ENCODE data around the gene DET1. TPM values are rescaled to one million over a fixed set of nuclear protein-coding genes. Genes with fewer than 3 reads are reported as not detected.

The DET1 gene
- total and polyA plus RNA-seq, 11 donors: 3.2 to 12.4 (median 7.2) TPM

- Histone ChIP-seq H3K4me1 (peaks cover 0 to 13% (median 0%) of the 10 kb centered on the region in 12 donors), H3K36me3 (peaks cover 0 to 97% (median 50%) of the 10 kb centered on the region in 9 donors), H3K27ac (peak overlapping the region in 3 of 12 donors; percentile 5 to 55 (median 13)), H3K9me3 (no peaks in the 10 kb centered on the region), H3K27me3 (no peaks in the 10 kb centered on the region), H3K4me3 (no peak overlapping the region)
- no peak for TF ChIP-seq POLR2A (IDR thresholded peaks at IDR 0.05)
- TF ChIP-seq, protein P1, sequence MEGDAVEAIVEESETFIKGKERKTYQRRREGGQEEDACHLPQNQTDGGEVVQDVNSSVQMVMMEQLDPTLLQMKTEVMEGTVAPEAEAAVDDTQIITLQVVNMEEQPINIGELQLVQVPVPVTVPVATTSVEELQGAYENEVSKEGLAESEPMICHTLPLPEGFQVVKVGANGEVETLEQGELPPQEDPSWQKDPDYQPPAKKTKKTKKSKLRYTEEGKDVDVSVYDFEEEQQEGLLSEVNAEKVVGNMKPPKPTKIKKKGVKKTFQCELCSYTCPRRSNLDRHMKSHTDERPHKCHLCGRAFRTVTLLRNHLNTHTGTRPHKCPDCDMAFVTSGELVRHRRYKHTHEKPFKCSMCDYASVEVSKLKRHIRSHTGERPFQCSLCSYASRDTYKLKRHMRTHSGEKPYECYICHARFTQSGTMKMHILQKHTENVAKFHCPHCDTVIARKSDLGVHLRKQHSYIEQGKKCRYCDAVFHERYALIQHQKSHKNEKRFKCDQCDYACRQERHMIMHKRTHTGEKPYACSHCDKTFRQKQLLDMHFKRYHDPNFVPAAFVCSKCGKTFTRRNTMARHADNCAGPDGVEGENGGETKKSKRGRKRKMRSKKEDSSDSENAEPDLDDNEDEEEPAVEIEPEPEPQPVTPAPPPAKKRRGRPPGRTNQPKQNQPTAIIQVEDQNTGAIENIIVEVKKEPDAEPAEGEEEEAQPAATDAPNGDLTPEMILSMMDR (IDR thresholded peaks at IDR 0.05): no peak
- intact Hi-C loops (cut with DNase I): no loop called here
- ATAC-seq (peak in 3 of 4 donors; percentile 47 to 73 (median 50)), DNase-seq (no peak)
Measured at GRCh38 chr15:88506628-88507027, 39.9 kb downstream of the DET1 start.

DNA sequence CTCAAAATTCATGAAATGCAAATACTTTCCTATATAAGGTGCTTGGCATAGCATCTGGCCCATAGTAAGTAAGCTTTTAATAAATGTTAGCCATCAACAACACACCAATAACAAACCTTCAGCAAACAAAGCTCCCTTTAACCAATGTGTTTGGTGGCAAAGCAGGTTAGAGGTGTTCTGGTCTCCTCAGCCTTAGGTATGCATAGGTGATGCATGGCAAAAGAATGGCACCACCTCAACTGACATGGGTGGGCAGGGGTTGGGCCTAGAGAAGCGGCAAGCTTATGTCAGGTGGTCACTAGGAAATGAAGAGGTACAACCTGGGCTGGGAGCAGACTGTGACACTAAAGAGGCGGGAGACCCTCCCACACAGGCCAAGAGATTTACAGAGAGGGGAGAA, 40.8 kb downstream of the DET1 start:
- no peak for ATAC-seq

DNA sequence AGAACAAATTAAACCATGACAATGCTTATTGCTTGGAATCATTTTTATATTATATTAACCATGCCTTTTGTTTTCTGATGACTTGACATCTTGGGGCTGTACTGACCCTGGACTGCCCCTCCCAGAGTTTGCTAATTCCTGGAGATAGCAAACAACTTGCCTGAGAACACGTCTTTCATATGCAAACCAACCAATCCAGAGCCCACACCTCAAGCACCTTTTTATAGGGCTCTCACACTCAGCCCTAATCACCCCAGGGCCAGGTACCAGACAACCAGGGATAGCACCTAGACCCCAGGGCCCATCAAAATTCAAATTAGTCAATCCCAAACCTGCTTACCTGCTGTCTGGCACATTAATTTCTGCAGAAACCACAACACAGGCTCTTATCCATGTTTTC, 42.0 kb downstream of the DET1 start:
- ATAC-seq: no peak
- Histone ChIP-seq H3K36me3 (peaks cover 0 to 77% (median 35%) of the 10 kb centered on the region in 9 donors), H3K4me3 (no peak overlapping the region), H3K9me3 (no peaks in the 10 kb centered on the region), H3K4me1 (peaks cover 0 to 15% (median 0%) of the 10 kb centered on the region in 12 donors), H3K27ac (no peak overlapping the region), H3K27me3 (no peaks in the 10 kb centered on the region)
- TF ChIP-seq, protein P1 (IDR thresholded peaks at IDR 0.05): no peak
- TF ChIP-seq POLR2A (IDR thresholded peaks at IDR 0.05): no peak
- no peak for DNase-seq
- WGBS, 4 donors: 85 to 100% (median 95%) methylated on average over 1 of the region's 1 CpG
- intact Hi-C loops (cut with DNase I): no loop called here

More for the DNA sequence above, 40.8 kb downstream of the DET1 start:
- no peak for DNase-seq
- Histone ChIP-seq H3K9me3 (no peaks in the 10 kb centered on the region), H3K27ac (no peak overlapping the region), H3K4me1 (peaks cover 0 to 13% (median 0%) of the 10 kb centered on the region in 12 donors), H3K4me3 (no peak overlapping the region), H3K36me3 (peaks cover 0 to 90% (median 42%) of the 10 kb centered on the region in 9 donors), H3K27me3 (no peaks in the 10 kb centered on the region)
- no peak for TF ChIP-seq POLR2A (IDR thresholded peaks at IDR 0.05)
- TF ChIP-seq, protein P1 (IDR thresholded peaks at IDR 0.05): no peak
- intact Hi-C loops (cut with DNase I): no loop called here
- WGBS, 4 donors: 96 to 100% (median 97%) methylated on average over 2 of the region's 2 CpGs

DNA sequence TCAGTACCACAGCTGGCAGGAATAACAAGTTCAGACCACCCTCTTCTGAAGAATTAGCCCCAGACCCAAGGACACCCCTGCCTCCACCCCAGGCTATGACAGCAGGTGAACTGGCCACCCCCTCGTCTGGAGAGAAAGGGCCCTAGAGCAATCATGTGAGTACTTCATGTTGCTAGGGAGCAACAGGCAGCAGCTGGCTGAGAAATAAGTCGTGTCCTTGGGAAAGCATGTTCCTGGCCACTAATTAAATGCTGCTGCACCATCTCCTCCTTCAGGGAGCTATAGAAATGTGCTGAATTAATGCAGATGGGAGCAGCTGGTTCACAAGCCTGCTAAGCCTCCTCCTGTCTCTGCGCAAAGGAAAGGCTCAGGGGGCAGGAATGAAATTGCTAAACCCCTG, 47.5 kb downstream of the DET1 start:
- intact Hi-C loops (cut with DNase I): loop anchor here in 2 of 10 donors (5.0 kb wide), 2 partner anchors 33 to 73 kb away; no protein-coding TSS in a partner anchor
- no peak overlapping the region for H3K4me3 ChIP-seq
- no peak for TF ChIP-seq POLR2A (IDR thresholded peaks at IDR 0.05)
- TF ChIP-seq, protein P1 (IDR thresholded peaks at IDR 0.05): no peak
- ATAC-seq: peak; percentile 47 to 79 (median 61)
- H3K4me1 ChIP-seq: peaks cover 0 to 39% (median 9%) of the 10 kb centered on the region in 12 donors
- peak in 2 of 5 donors; percentile 34 to 57 for DNase-seq
- H3K36me3 ChIP-seq: peaks cover 0 to 24% (median 7%) of the 10 kb centered on the region in 9 donors
- WGBS, 4 donors: 47 to 67% (median 61%) methylated on average over 2 to 3 of the region's 3 CpGs
- no peaks in the 10 kb centered on the region for H3K27me3 ChIP-seq
- H3K27ac ChIP-seq: peak overlapping the region in 10 of 12 donors; percentile 3 to 83 (median 48)
- H3K9me3 ChIP-seq: no peaks in the 10 kb centered on the region

All from heart left ventricle (tissue), 16 donors.